AG08396 (cell line): ENCODE measurements around the gene MAN1A2.
A peak's percentile ranks its signal among the peaks of the same experiment; 100 is the strongest.
"Not testable (repeated sequence)": the region's sequence is repeated elsewhere in the genome, so short reads cannot be mapped to it uniquely, and the experiment has no call there.

Experiments
- DNase-seq: peaks from one replicate; pipeline ENCODE4 v3.0.0; 2012; ENCODE audit warnings: low spot score, mixed read lengths

The MAN1A2 gene

DNA sequence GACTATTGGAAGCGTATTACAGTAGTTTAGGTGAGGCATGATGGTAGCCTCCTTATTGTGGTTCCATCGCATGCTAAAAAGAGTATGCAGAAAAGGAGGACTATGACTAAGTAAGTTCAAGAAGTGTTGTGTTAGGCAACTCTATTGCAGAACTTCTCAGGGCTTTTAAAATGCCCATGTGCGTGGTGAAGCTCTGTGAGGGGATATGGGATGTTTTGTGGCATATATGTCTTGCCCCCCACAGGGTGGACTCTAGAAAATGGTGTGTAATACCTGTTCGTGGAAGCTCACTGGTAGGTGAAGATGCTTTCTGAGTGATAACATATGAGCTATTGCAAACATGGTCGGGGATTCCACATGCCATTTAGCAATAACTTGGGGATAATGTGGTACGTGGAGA is 31.7 kb downstream of the MAN1A2 start:
- no peak for DNase-seq

DNA sequence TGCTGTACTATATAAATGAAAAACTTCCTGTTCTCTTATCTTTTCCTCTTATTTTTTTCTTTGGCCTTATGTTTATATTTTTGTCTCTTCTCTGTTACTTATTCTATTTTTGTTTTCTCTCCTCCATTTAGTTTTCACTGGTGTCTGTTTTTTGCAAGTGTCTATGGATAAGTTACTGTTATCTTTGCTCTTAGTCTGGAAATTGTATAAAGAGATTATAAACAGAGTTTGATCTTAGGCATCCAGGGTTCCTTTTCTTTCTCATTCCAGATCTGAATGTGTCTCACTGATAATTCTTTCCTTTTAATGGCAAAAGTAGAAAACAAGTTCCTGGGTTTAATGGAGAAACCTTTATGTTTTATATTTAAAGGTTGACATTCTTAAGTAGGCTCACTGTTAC is 34.5 kb downstream of the MAN1A2 start:
- no peak for DNase-seq

DNA sequence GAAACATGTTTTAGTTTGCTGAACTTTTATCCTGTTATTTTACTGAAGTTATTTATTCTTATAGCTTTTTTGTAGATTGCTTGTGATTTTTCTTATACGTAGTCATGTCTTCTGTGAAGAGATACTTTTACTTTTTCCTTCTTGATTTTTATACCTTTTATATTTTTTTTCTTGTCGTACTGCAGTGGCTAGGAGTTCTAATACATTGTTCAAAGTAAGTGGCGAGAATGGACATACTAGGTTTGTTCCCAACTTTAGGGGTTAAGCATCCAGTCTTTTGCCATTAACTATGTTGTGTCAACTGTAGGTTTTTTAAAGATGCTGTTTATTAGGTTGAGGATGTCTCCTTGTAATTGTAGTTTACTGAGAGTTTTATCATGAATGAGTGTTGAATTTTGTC is 36.3 kb downstream of the MAN1A2 start:
- DNase-seq, result no peak

GRCh38 chr1:117405042-117405441 is 37.8 kb downstream of the MAN1A2 start:
- DNase-seq, result no peak

DNA sequence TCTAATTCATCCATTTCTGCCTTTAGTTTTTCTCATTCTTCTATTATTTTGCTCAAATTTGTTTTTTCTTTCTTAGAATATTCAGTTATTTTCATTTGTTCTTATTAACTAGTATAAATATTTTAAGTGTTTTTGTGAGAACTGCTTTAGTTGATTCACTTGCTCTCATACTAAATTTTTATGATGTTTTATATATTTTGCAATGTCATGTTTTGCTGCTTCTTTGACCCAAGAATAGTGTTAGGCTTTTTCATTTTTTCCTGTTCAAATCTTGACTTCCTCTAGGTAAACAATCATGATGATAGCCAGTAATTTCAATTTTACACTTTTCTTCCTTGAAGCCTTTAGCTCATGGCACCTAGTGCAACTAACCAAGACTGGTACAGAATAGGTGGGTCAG is 45.2 kb downstream of the MAN1A2 start:
- no peak for DNase-seq

- DNase-seq, result no peak
These were observed 46.2 kb downstream of the MAN1A2 start for GRCh38 chr1:117413412-117413811.

DNA sequence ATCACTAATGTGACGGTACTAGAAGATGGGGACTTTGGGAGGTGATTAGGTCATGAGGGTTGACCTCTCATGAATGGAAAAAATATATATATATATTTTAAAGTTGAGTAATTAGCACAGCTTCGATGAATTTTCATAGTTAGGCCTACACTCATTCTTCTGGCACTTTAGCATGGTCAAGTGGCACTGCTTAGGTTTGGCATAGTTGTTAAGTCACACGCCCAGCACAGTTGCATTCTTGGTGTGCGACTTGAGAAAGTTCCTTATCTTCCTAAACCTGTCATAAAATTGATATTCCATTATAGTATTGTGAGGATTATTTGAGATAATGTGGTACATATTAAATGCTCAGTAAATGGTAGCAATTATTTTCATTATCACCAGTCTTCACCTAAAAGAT is 47.7 kb downstream of the MAN1A2 start:
- no peak for DNase-seq

- peak; percentile 6 for DNase-seq
These were observed 48.8 kb downstream of the MAN1A2 start for GRCh38 chr1:117416004-117416403.

- no peak for DNase-seq
These were observed 49.4 kb downstream of the MAN1A2 start for GRCh38 chr1:117416546-117417125.

GRCh38 chr1:117425050-117425734 is 57.9 kb downstream of the MAN1A2 start:
- DNase-seq, result no peak

- DNase-seq, result no peak
These were observed 60.0 kb downstream of the MAN1A2 start for GRCh38 chr1:117427297-117427696.

DNA sequence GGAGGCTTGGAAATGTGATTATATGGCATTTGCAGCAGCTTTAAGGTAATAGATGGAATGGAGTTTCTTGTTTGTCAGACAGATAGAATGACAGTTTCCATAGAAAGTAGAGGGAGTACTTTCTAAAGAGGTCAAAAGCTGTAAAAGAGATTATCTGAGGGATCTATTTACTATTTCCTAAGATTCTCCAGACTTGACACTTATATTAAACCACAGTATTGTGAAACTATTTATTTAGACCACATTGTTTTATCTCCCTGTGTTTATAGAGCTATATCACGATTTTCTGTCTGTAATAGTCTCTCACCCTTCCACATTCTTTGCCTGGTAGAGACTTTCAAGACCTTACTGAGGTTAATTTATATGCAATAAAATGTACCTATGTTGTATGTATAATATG is 66.7 kb downstream of the MAN1A2 start:
- DNase-seq, result no peak

DNA sequence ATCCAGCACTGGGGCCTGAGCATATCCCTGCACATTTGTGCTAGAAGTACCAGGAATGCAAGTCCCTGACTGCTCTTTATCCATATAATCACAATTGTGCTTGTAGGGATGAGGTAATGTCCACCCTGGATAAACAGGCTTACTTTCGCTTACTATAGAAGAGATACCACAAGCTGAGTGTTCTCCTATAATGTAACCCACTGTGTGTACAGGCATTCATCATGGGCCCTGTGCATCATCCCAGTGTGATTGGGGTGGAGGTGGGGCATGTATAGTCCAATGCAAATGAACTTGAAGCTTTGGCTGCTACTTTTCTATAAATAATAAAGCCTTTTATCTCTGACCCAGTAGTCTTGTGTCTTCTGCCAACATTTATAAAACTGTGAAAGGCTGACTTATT is 69.3 kb downstream of the MAN1A2 start:
- DNase-seq, result no peak

DNA sequence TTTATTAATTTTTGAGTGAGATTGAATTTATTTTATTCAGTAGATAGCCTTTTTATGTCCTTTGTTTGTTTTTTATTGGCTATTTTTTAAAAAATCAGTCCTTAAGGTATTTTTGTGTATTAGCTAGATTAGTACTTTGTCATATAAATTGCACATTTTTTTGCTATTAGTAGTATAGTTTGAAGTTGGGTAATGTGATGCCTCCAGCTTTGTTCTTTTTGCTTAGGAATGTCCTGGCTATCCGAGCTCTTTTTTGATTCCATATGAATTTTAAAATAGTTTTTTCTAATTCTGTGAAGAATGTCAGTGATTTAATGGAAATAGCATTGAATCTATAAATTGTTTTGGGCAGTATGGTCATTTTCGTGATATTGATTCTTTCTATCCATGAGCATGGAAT is 80.4 kb downstream of the MAN1A2 start:
- no peak for DNase-seq

DNA sequence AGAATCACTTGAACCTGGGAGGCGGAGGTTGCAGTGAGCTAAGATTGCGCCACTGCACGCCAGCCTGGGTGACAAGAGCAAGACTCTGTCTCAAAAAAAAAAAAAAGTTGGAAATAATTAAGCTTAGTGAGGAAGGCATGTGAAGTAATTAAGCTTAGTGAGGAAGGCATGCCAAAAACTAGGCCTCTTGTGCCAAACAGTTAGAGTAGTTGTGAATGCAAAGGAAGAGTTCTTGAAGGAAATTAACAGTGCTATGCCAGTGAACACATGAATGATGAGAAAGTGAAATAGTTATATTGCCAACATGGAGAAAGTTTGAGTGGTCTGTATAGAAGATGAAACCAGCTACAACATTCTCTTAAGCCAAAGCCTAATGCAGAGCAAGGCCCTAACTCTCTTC is 85.0 kb downstream of the MAN1A2 start:
- DNase-seq, result no peak

DNA sequence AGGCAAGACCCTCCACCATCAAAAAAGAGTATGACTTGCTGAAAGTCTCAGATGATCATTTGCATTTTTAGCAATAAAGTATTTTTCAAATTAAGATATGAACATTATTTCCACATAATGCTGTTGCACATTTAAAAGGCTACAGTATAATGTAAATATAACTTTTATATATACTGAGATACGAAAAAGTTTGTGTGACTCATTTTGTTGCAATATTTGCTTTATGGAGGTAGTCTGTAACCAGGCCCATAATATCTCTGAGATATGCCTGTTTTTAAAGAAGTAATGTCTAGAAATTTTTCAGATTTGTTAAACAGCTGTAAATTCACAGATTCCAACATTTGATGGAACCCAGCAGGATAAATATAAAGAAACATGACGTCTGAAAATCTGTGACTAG is 86.7 kb downstream of the MAN1A2 start:
- no peak for DNase-seq

DNA sequence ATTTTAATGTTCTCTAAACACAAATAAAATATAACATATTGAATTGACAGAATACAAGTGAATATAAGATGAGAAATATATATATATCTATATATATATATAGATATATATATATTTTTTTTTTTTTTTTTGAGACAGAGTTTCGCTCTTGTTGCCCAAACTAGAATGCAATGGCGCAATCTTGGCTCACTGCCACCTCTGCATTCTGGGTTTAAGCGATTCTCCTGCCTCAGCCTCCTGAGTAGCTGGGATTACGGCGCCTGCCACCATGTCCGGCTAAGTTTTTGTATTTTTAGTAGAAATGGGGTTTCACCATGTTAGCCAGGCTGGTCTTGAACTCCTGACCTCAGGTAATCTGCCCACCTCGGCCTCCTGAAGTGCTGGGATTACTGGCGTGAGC is 91.2 kb downstream of the MAN1A2 start:
- not testable (repeated sequence) for DNase-seq

DNA sequence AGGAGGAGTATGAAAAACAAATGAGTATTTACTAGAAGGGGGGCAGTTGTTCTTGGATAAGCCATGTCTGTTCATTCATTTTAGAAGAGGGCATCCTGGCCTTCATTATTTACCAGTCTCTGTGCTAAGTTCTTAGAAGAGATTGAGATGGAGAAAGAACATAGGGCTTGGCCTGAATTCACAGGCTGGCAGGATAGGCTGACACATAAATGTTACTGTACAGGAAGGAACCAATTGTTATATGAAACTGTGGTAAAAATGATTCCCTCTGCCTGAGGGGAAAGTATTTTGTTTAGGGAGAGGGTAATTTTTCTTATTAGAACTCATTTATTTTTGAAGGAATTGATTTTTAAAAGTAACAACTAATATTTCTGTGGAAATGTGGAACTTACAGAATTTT is 99.5 kb downstream of the MAN1A2 start:
- DNase-seq, result no peak

GRCh38 chr1:117467336-117467735 is 100.1 kb downstream of the MAN1A2 start:
- no peak for DNase-seq

DNA sequence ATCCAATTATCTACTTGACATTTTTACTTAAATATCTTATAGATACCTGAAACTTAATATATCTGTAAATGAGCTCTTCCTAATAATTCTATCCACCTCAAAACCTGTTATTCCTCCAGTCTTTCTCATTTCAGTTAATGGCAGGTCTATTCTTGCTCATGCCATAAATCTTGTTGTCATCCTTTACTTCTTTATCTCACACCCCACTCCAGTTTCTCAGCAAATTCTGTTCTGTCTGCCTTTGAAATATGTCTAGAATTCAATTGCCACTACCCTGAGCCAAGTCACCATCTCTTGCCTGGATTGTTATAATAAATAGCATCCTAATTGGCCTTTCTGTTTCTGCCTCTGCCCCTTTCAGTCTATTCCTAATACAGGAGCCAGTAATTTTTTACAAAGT is 105.8 kb downstream of the MAN1A2 start:
- DNase-seq, result no peak

DNA sequence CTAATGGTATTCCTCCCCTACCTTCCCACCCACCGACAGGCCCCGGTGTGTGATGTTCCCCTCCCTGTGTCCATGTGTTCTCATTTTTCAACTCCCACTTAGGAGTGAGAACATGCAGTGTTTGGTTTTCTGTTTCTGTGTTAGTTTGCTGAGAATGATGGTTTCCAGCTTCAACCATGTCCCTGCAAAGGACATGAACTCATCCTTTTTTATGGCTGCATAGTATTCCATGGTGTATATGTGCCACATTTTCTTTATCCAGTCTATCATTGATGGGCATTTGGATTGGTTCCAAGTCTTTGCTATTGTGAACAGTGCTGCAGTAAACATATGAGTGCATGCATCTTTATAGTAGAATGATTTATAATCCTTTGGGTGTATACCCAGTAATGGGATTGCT is 108.2 kb downstream of the MAN1A2 start:
- not testable (repeated sequence) for DNase-seq

DNA sequence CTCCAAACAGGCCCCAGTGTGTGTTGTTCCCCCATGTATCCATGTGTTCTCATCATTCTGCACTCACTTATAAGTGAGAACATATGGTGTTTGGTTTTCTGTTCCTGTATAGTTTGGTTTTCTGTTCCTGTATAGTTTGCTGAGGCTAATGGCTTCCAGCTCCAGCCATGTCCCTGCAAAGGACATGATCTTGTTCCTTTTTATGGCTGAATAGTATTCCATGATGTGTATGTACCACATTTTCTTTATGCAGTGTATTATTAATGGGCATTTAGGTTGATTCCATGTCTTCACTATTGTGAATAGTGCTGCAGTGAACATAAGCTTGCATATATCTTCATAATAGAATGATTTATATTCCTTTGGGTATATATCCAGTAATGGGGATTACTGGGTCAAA is 111.8 kb downstream of the MAN1A2 start:
- no peak for DNase-seq

DNA sequence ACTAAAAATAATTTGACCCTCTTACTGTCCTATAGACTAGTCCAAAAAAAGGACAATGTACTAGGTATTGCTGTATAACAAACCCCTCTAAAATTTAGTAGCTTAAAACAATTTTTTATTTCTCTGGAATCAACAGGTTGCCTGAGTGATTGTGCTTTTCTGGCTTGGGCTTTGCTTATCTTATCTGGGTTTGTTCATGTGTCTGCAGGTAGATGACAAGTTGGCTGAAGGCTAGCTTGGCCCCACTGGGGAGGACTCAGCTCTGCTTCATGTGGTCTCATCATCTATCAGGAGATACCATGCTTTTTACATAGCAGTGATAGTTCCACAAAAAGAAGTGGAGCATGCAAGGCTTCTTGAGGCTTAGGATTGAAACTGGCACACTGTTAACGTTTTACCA is 114.2 kb downstream of the MAN1A2 start:
- DNase-seq, result no peak

GRCh38 chr1:117493906-117494305 is 126.7 kb downstream of the MAN1A2 start:
- no peak for DNase-seq
